OCI-LY3 (cell line): ENCODE results near the gene SERPINB12.

ENCODE experiments used
- CTCF ChIP-seq: fragments of 200-600, 300-600 bp; sonication (generic); IDR thresholded peaks from 2 replicates; pipeline ENCODE4 v1.5.1; 2014; ENCODE audit warnings: antibody characterized with exemption, low read length, low read depth
- EZH2phosphoT487 ChIP-seq: fragments of 200-600 bp; shearing (Covaris generic); IDR thresholded peaks from 2 replicates; pipeline ENCODE4 v1.6.1; 2018; ENCODE audit warnings: antibody characterized with exemption, mixed run types, low read depth

GRCh38 chr18:63591725-63592124, 49.6 kb downstream of the SERPINB12 start:
- TF ChIP-seq CTCF (no peak), EZH2phosphoT487 (no peak)
